Measurements from ENCODE around the gene PRKX. TPM values are rescaled to one million over a fixed set of nuclear protein-coding genes. Genes with fewer than 3 reads are reported as not detected.
"Not testable (repeated sequence)": the region's sequence is repeated elsewhere in the genome, so short reads cannot be mapped to it uniquely, and the experiment has no call there.

The PRKX gene
- 10 to 100 TPM; 89.5 to 90.9 TPM for total RNA-seq

GRCh38 chrX:3713225-3713936, at the start of gene PRKX:
Gene PRKX, minus strand, starts transcription at chrX:3713649. Its CDS starts 396 bp downstream, at chrX:3713253.
- H3K4me1 Mint-ChIP-seq (ENCODE audit: low read depth), result peaks cover 11% of the 10 kb centered on the region
- DNase-seq, result peak; percentile 74
- POLR2A ChIA-PET, result interaction anchor here (1.0 kb wide), 2 partner anchors 31 to 34 kb away, joined by 3 to 4 read pairs; no protein-coding TSS in a partner anchor
- intact Hi-C loops (cut with micrococcal nuclease), result loop anchor here (1.0 to 10.0 kb wide), 3 partner anchors 25 to 1001 kb away; no protein-coding TSS in a partner anchor
- H3K4me3 Mint-ChIP-seq, result peak within 1 kb of the TSS; percentile 96
- H3K27ac Mint-ChIP-seq, result peak within 1 kb of the TSS; percentile 95
- CTCF ChIA-PET, result interaction anchor here (0.6 kb wide), 1 partner anchor 62 kb away, joined by 3 read pairs; no protein-coding TSS in a partner anchor
- no peaks in the 10 kb centered on the region for H3K27me3 Mint-ChIP-seq
- H3K36me3 Mint-ChIP-seq, result peaks cover 10% of the 10 kb centered on the region
- no peaks in the 10 kb centered on the region for H3K9me3 Mint-ChIP-seq

- no peak overlapping the region for H3K27ac Mint-ChIP-seq
- no peak for DNase-seq
- POLR2A ChIA-PET, result no interaction called here
- intact Hi-C loops (cut with micrococcal nuclease), result no loop called here
- CTCF ChIA-PET, result no interaction called here
- H3K27me3 Mint-ChIP-seq, result no peaks in the 10 kb centered on the region
- H3K36me3 Mint-ChIP-seq, result no peaks in the 10 kb centered on the region
- no peaks in the 10 kb centered on the region for H3K9me3 Mint-ChIP-seq
- no peaks in the 10 kb centered on the region for H3K4me1 Mint-ChIP-seq (ENCODE audit: low read depth)
- H3K4me3 Mint-ChIP-seq, result no peak overlapping the region
Observed at GRCh38 chrX:3763111-3763510, 49.7 kb upstream of the PRKX start.

- Mint-ChIP-seq H3K4me3 (no peak overlapping the region), H3K9me3 (no peaks in the 10 kb centered on the region), H3K27me3 (no peaks in the 10 kb centered on the region), H3K36me3 (no peaks in the 10 kb centered on the region), H3K4me1 (ENCODE audit: low read depth) (no peaks in the 10 kb centered on the region), H3K27ac (no peak overlapping the region)
- intact Hi-C loops (cut with micrococcal nuclease), result no loop called here
- DNase-seq, result no peak
- POLR2A ChIA-PET, result no interaction called here
- CTCF ChIA-PET, result no interaction called here
Observed at GRCh38 chrX:3757510-3758025, 44.1 kb upstream of the PRKX start.

- Mint-ChIP-seq H3K9me3 (no peaks in the 10 kb centered on the region), H3K4me1 (ENCODE audit: low read depth) (peaks cover 30% of the 10 kb centered on the region), H3K4me3 (no peak overlapping the region), H3K27me3 (no peaks in the 10 kb centered on the region), H3K27ac (no peak overlapping the region), H3K36me3 (no peaks in the 10 kb centered on the region)
- intact Hi-C loops (cut with micrococcal nuclease), result no loop called here
- no peak for DNase-seq
- ChIA-PET POLR2A (interaction anchor here (1.4 to 1.5 kb wide), 2 partner anchors 10 to 35 kb away, joined by 3 to 5 read pairs; partner anchors contain the start of gene PRKX), CTCF (no interaction called here)
Observed at GRCh38 chrX:3748052-3748559, 34.7 kb upstream of the PRKX start.

GRCh38 chrX:3743801-3744439, 30.5 kb upstream of the PRKX start:
- ChIA-PET CTCF (no interaction called here), POLR2A (interaction anchor here (0.6 to 1.5 kb wide), 2 partner anchors 31 to 32 kb away, joined by 3 to 4 read pairs; partner anchors contain the start of gene PRKX)
- Mint-ChIP-seq H3K9me3 (peaks cover 6% of the 10 kb centered on the region), H3K4me1 (ENCODE audit: low read depth) (peaks cover 42% of the 10 kb centered on the region), H3K27ac (peak overlapping the region; percentile 86), H3K36me3 (no peaks in the 10 kb centered on the region), H3K4me3 (peak overlapping the region; percentile 53), H3K27me3 (no peaks in the 10 kb centered on the region)
- peak; percentile 73 for DNase-seq
- intact Hi-C loops (cut with micrococcal nuclease), result loop anchor here (2.0 kb wide), 1 partner anchor 71 kb away; no protein-coding TSS in a partner anchor

GRCh38 chrX:3740946-3741345, 27.5 kb upstream of the PRKX start:
- DNase-seq, result peak; percentile 33

GRCh38 chrX:3738509-3738908, 25.1 kb upstream of the PRKX start:
- Mint-ChIP-seq H3K4me3 (no peak overlapping the region), H3K27me3 (no peaks in the 10 kb centered on the region), H3K36me3 (peaks cover 2% of the 10 kb centered on the region), H3K4me1 (ENCODE audit: low read depth) (peaks cover 34% of the 10 kb centered on the region), H3K9me3 (peaks cover 8% of the 10 kb centered on the region), H3K27ac (peak overlapping the region; percentile 91)
- intact Hi-C loops (cut with micrococcal nuclease), result loop anchor here (1.0 kb wide), 1 partner anchor 25 kb away; the partner anchor contains the start of gene PRKX
- DNase-seq, result no peak
- ChIA-PET POLR2A (interaction anchor here (0.6 to 1.5 kb wide), 3 partner anchors 10 to 43 kb away, joined by 4 to 5 read pairs (median 5); no protein-coding TSS in a partner anchor), CTCF (interaction anchor here (1.0 kb wide), 1 partner anchor 73 kb away, joined by 3 read pairs; no protein-coding TSS in a partner anchor)

More at GRCh38 chrX:3740946-3741345, 27.5 kb upstream of the PRKX start:
- POLR2A ChIA-PET; H3K27ac Mint-ChIP-seq; intact Hi-C loops (cut with micrococcal nuclease); H3K9me3 Mint-ChIP-seq; H3K4me3 Mint-ChIP-seq; H3K27me3 Mint-ChIP-seq; H3K36me3 Mint-ChIP-seq; CTCF ChIA-PET: not testable (repeated sequence)
- H3K4me1 Mint-ChIP-seq (ENCODE audit: low read depth), result peaks cover 38% of the 10 kb centered on the region

- H3K9me3 Mint-ChIP-seq; H3K27ac Mint-ChIP-seq; intact Hi-C loops (cut with micrococcal nuclease); H3K36me3 Mint-ChIP-seq; H3K27me3 Mint-ChIP-seq; DNase-seq; H3K4me3 Mint-ChIP-seq; CTCF ChIA-PET; POLR2A ChIA-PET: not testable (repeated sequence)
- peaks cover 29% of the 10 kb centered on the region for H3K4me1 Mint-ChIP-seq (ENCODE audit: low read depth)
Observed at GRCh38 chrX:3736536-3736935, 23.1 kb upstream of the PRKX start.

- POLR2A ChIA-PET; H3K27ac Mint-ChIP-seq; intact Hi-C loops (cut with micrococcal nuclease); H3K27me3 Mint-ChIP-seq; CTCF ChIA-PET; H3K36me3 Mint-ChIP-seq; H3K4me3 Mint-ChIP-seq; H3K9me3 Mint-ChIP-seq; DNase-seq: not testable (repeated sequence)
- H3K4me1 Mint-ChIP-seq (ENCODE audit: low read depth), result peaks cover 29% of the 10 kb centered on the region
Observed at GRCh38 chrX:3735891-3736290, 22.4 kb upstream of the PRKX start.

- Mint-ChIP-seq H3K4me1 (ENCODE audit: low read depth) (peaks cover 28% of the 10 kb centered on the region), H3K27ac (peak overlapping the region; percentile 34)
- peak; percentile 53 for DNase-seq
- H3K27me3 Mint-ChIP-seq; H3K4me3 Mint-ChIP-seq; H3K9me3 Mint-ChIP-seq; CTCF ChIA-PET; intact Hi-C loops (cut with micrococcal nuclease); POLR2A ChIA-PET; H3K36me3 Mint-ChIP-seq: not testable (repeated sequence)
Observed at GRCh38 chrX:3734456-3734855, 21.0 kb upstream of the PRKX start.

- Mint-ChIP-seq H3K27me3 (no peaks in the 10 kb centered on the region), H3K4me3 (no peak overlapping the region), H3K4me1 (ENCODE audit: low read depth) (peaks cover 15% of the 10 kb centered on the region), H3K27ac (no peak overlapping the region), H3K9me3 (no peaks in the 10 kb centered on the region), H3K36me3 (no peaks in the 10 kb centered on the region)
- intact Hi-C loops (cut with micrococcal nuclease), result no loop called here
- ChIA-PET CTCF (no interaction called here), POLR2A (no interaction called here)
- DNase-seq, result no peak
Observed at GRCh38 chrX:3733043-3733430, 19.6 kb upstream of the PRKX start.

- CTCF ChIA-PET; H3K27me3 Mint-ChIP-seq; intact Hi-C loops (cut with micrococcal nuclease); H3K9me3 Mint-ChIP-seq; DNase-seq; H3K4me3 Mint-ChIP-seq; H3K4me1 Mint-ChIP-seq (ENCODE audit: low read depth); H3K36me3 Mint-ChIP-seq; POLR2A ChIA-PET; H3K27ac Mint-ChIP-seq: not testable (repeated sequence)
Observed at GRCh38 chrX:3732326-3733042, 19.0 kb upstream of the PRKX start.
